Stimulated activated naive CD8-positive, alpha-beta T cell treated with anti-CD3 and anti-CD28 coated beads, Interleukin-15, Interleukin-2, amounts not matched to agents 100 U/mL and 50 U/mL, for 24 hours (primary cell): Measurements from ENCODE around the gene GGTLC1.
"Not testable (repeated sequence)": the region's sequence is repeated elsewhere in the genome, so short reads cannot be mapped to it uniquely, and the experiment has no call there.

Experiments
- ATAC-seq: fragments of 150-1000 bp; cut with Tn5 transposase; one replicate; pipeline ENCODE4 v1.10.0; 2021
- DNase-seq: peaks from one replicate; pipeline ENCODE4 v3.0.0; 2021

The GGTLC1 gene

GRCh38 chr20:23988561-23988960, at the start of gene GGTLC1:
Gene GGTLC1 (minus strand): TSS chr20:23988779. CDS start chr20:23986611, 2,168 bp downstream.
- DNase-seq (no peak), ATAC-seq (no peak)

- no peak for ATAC-seq
- DNase-seq: no peak
Observed at GRCh38 chr20:24034820-24035219, 46.2 kb upstream of the GGTLC1 start.

- ATAC-seq: no peak
- DNase-seq: no peak
Observed at GRCh38 chr20:24033565-24033964, 45.0 kb upstream of the GGTLC1 start.

GRCh38 chr20:24033151-24033550, 44.6 kb upstream of the GGTLC1 start:
- peak; percentile 83 for ATAC-seq
- peak; percentile 14 for DNase-seq

GRCh38 chr20:24032400-24032898, 43.9 kb upstream of the GGTLC1 start:
- ATAC-seq: no peak
- DNase-seq: no peak

- peak; percentile 71 for DNase-seq
- ATAC-seq: peak; percentile 93
Observed at GRCh38 chr20:24027229-24027628, 38.6 kb upstream of the GGTLC1 start.

GRCh38 chr20:24022621-24023180, 34.1 kb upstream of the GGTLC1 start:
- DNase-seq (no peak), ATAC-seq (no peak)

- no peak for DNase-seq
- no peak for ATAC-seq
Observed at GRCh38 chr20:24018796-24019195, 30.2 kb upstream of the GGTLC1 start.

GRCh38 chr20:24017458-24017755, 28.8 kb upstream of the GGTLC1 start:
- DNase-seq (no peak), ATAC-seq (no peak)

- ATAC-seq (no peak), DNase-seq (no peak)
Observed at GRCh38 chr20:24016607-24017457, 28.3 kb upstream of the GGTLC1 start.

GRCh38 chr20:24013953-24014352, 25.4 kb upstream of the GGTLC1 start:
- ATAC-seq: no peak
- DNase-seq: no peak

GRCh38 chr20:24011282-24011681, 22.7 kb upstream of the GGTLC1 start:
- ATAC-seq: no peak
- DNase-seq: no peak

GRCh38 chr20:24007758-24008157, 19.2 kb upstream of the GGTLC1 start:
- DNase-seq (no peak), ATAC-seq (no peak)

- DNase-seq: no peak
- no peak for ATAC-seq
Observed at GRCh38 chr20:24007073-24007595, 18.6 kb upstream of the GGTLC1 start.

- DNase-seq (no peak), ATAC-seq (no peak)
Observed at GRCh38 chr20:24006626-24007025, 18.0 kb upstream of the GGTLC1 start.

- no peak for DNase-seq
- ATAC-seq: no peak
Observed at GRCh38 chr20:24004471-24004870, 15.9 kb upstream of the GGTLC1 start.

GRCh38 chr20:24002896-24003295, 14.3 kb upstream of the GGTLC1 start:
- ATAC-seq (no peak), DNase-seq (no peak)

GRCh38 chr20:24001712-24002405, 13.3 kb upstream of the GGTLC1 start:
- ATAC-seq (no peak), DNase-seq (no peak)

GRCh38 chr20:23998844-23999243, 10.3 kb upstream of the GGTLC1 start:
- DNase-seq (no peak), ATAC-seq (no peak)

GRCh38 chr20:23998392-23998791, 9.8 kb upstream of the GGTLC1 start:
- DNase-seq: no peak
- ATAC-seq: no peak

- DNase-seq (peak; percentile 70), ATAC-seq (no peak)
Observed at GRCh38 chr20:23995905-23996666, 7.5 kb upstream of the GGTLC1 start.

GRCh38 chr20:23995291-23995690, 6.7 kb upstream of the GGTLC1 start:
- DNase-seq, ATAC-seq: not testable (repeated sequence)
